Measurements from ENCODE around the gene NUPR2.
"Not testable (repeated sequence)": the region's sequence is repeated elsewhere in the genome, so short reads cannot be mapped to it uniquely, and the experiment has no call there.

DNA sequence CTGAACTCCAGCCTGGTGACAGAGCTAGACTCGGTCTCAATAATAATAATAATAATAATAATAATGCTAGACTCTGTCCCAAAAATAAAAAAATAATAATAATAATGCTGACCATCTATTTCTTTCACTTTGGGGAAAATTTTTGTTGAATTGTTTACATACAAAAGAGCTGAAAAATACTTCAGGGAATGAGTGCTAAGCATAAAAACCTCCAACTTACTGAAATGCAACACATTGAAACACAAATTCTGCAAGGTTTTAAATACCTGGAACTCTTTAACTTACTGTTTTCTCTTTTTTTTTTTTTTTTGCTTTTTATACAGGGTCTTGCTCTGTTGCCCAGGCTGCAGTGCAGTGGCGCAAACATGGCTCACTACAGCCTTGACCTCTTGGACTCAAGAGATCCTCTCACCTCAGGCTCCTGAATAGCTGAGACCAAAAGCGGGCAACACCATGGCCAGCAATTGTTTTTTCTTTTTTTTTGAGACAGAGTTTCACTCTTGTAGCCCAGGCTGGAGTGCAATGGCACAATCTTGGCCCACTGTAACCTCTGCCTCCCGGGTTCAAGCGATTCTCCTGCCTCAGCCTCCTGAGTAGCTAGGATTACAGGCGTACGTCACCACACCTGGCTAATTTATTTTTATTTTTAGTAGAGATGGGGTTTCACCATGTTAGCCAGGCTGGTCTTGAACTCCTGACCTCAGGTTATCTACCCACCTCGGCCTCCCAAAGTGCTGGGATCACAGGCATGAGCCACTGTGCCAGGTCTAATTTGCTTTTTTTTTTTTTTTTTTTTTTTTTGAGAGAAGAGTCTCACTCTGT, 17.8 kb downstream of the NUPR2 start:
- not testable (repeated sequence) for TF ChIP-seq POLR2AphosphoS5 (IDR thresholded peaks at IDR 0.05; ENCODE audit: low read depth, low read length); EZH2 (IDR thresholded peaks at IDR 0.05; ENCODE audit: low read depth, low read length, severe bottlenecking)

Data from H1 (cell line).